Right atrium auricular region (tissue), 2 donors: ENCODE data around the gene NUP210L. TPM values are rescaled to one million over a fixed set of nuclear protein-coding genes. Genes with fewer than 3 reads are reported as not detected.

Experiments
- DNase-seq: peaks from one replicate; pipeline ENCODE4 v3.0.0-alpha.2; 2019; ENCODE audit warnings: low spot score
- H3K27ac ChIP-seq, 2 donors: fragments of 200-600 bp; sonication (generic); 1 replicate in 1 of 2; 2 replicates in 1 of 2; pipeline ENCODE4 v1.5.1; 2016 to 2019
- H3K27me3 ChIP-seq, 2 donors: fragments of 200-600 bp; sonication (generic); one replicate each; pipeline versions ENCODE4 v1.5.1 to v1.6.0; 2017 to 2019
- H3K36me3 ChIP-seq: fragments of 200-600 bp; sonication (generic); one replicate; pipeline ENCODE4 v1.5.1; 2016
- H3K4me1 ChIP-seq, 2 donors: fragments of 200-600 bp; sonication (generic); one replicate each; pipeline versions ENCODE4 v1.5.1 to v1.6.0; 2017 to 2019
- H3K4me3 ChIP-seq, 2 donors: fragments of 200-600 bp; sonication (generic); 1 replicate in 1 of 2; 2 replicates in 1 of 2; pipeline ENCODE4 v1.5.1; 2017 to 2019; ENCODE audit warnings: mild to moderate bottlenecking in 1 of 2, moderate library complexity in 1 of 2
- H3K9me3 ChIP-seq, 2 donors: fragments of 200-600 bp; sonication (generic); one replicate each; pipeline ENCODE4 v1.5.1; 2019
- CTCF ChIP-seq, 2 donors: fragments of 200-600 bp; sonication (generic); IDR thresholded peaks; one replicate each; pipeline ENCODE4 v1.5.1; 2019; ENCODE audit warnings: antibody characterized with exemption in 2 of 2
- total RNA-seq, 2 donors: library from RNA; depleted of rRNA; stranded (reverse); fragments of >200 nt; gene quantifications; one replicate each; pipeline ENCODE4 v1.1.0, GENCODE V29; 2016

NUP210L gene
- total RNA-seq, 2 donors from 2014 or later, result 0.28 TPM; not detected in 1

DNA sequence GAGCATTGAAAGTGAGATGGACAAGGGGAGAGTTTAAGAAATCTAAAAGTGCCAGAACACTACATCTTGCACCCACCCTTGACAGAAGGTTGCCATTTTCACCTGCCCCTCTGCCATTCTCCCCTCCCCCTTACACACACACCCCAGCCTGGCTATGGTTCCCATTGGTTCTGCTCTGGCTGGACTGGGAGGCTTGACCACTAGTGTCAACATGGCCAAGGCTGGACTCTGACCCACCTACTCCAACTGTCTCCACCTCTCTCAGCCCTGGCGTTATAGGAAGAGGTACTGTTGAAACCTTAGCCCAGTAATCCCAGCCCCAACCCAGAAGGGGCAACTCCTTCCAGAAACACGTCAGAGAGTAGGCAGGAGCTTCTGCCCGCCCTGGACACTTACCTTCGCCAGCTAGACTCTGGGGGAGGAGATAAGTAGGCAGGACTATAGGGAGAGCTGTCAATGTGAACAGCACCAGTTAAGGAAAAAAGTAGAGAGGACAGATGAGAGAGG, 201.0 kb downstream of the NUP210L start:
- peaks cover 0 to 27% of the 10 kb centered on the region in 2 donors for H3K4me1 ChIP-seq

GRCh38 chr1:153951801-153952200, 203.1 kb downstream of the NUP210L start:
- no peak overlapping the region for H3K27ac ChIP-seq
- peaks cover 0 to 20% of the 10 kb centered on the region in 2 donors for H3K4me1 ChIP-seq
- H3K9me3 ChIP-seq, result no peaks in the 10 kb centered on the region
- no peak for DNase-seq
- H3K27me3 ChIP-seq, result no peaks in the 10 kb centered on the region
- TF ChIP-seq CTCF (IDR thresholded peaks at IDR 0.05), result no peak
- peaks cover 77% of the 10 kb centered on the region for H3K36me3 ChIP-seq
- no peak overlapping the region for H3K4me3 ChIP-seq

More for the DNA sequence above, 201.0 kb downstream of the NUP210L start:
- Histone ChIP-seq H3K36me3 (peaks cover 60% of the 10 kb centered on the region), H3K4me3 (no peak overlapping the region), H3K9me3 (no peaks in the 10 kb centered on the region), H3K27me3 (no peaks in the 10 kb centered on the region), H3K27ac (peak overlapping the region in 1 of 2 donors; percentile 10)
- TF ChIP-seq CTCF (IDR thresholded peaks at IDR 0.05), result no peak
- no peak for DNase-seq

GRCh38 chr1:153951183-153951582, 203.7 kb downstream of the NUP210L start:
- DNase-seq, result no peak
- TF ChIP-seq CTCF (IDR thresholded peaks at IDR 0.05), result no peak
- Histone ChIP-seq H3K4me3 (no peak overlapping the region), H3K9me3 (no peaks in the 10 kb centered on the region), H3K36me3 (peaks cover 77% of the 10 kb centered on the region), H3K27ac (no peak overlapping the region), H3K4me1 (peaks cover 0 to 16% of the 10 kb centered on the region in 2 donors), H3K27me3 (no peaks in the 10 kb centered on the region)

GRCh38 chr1:153946622-153947241, 208.1 kb downstream of the NUP210L start, which contains the start of gene DENND4B:
Gene DENND4B, minus strand, starts transcription at chr1:153946718. Its CDS starts 2,344 bp downstream, at chr1:153944374.
- Histone ChIP-seq H3K4me1 (peaks cover 0 to 35% of the 10 kb centered on the region in 2 donors), H3K27me3 (no peaks in the 10 kb centered on the region), H3K36me3 (peaks cover 60% of the 10 kb centered on the region), H3K9me3 (no peaks in the 10 kb centered on the region), H3K27ac (peak within 1 kb of the TSS; percentile 98), H3K4me3 (peak within 1 kb of the TSS; percentile 79 to 90)
- peak; percentile 82 for DNase-seq
- TF ChIP-seq CTCF (IDR thresholded peaks at IDR 0.05), result peak; percentile 98 to 100

DNA sequence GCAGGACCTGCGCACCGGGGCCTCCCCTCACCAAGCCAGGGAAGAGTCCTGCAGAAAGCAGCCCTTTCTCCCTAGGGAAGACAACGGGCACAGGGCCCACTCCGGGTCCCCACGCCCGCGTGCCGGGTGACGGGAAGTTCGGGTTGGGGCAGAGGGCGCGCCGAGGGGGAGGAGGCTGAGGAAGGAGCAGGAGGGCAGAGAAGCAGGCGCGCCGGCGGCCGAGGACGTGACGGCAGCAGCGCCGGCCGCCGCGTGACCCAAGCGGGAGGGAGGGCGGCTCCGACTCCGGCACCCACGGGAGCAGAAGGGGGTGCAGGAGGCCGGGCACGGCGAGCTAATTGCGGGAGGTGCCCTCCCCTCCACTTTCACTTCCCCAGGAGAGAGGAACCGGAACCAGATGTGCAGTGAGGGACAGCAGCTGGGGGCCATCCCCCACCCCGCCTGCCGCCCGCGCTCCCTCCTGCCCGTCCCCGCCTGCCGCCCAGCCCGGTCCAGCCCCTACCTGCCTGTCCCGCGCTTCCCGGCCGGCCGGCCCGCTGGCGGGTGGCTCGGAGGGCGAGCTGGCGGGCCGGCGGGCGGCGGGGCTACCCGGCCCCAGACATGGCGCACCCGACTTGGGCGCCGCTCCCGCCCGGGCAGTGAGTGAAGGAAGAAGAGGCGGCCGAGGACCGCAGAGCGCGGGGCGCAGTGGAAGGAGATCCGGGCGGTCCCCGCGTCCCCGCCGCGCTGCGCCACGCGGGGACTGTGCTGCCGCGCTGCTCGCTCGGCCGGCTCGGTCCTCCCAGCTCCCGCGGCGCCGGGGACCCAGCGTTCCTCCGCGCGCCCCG, 208.9 kb downstream of the NUP210L start:
- H3K36me3 ChIP-seq, result peaks cover 56% of the 10 kb centered on the region
- H3K27me3 ChIP-seq, result no peaks in the 10 kb centered on the region
- peak overlapping the region; percentile 98 for H3K27ac ChIP-seq
- peak; percentile 91 for DNase-seq
- H3K4me1 ChIP-seq, result peaks cover 0 to 35% of the 10 kb centered on the region in 2 donors
- no peak for TF ChIP-seq CTCF (IDR thresholded peaks at IDR 0.05)
- H3K9me3 ChIP-seq, result no peaks in the 10 kb centered on the region
- peak overlapping the region; percentile 79 to 90 for H3K4me3 ChIP-seq
